HG02852 (cell line): ENCODE measurements around the gene MUC16.
"Not testable (repeated sequence)": the region's sequence is repeated elsewhere in the genome, so short reads cannot be mapped to it uniquely, and the experiment has no call there.

Experiments
- ATAC-seq: cut with Tn5 transposase; IDR thresholded peaks from one replicate; pipeline ENCODE4 v1.9.1; 2021; ENCODE audit warnings: mild to moderate bottlenecking, moderate library complexity; ENCODE audit not compliant: unreplicated experiment

Gene MUC16

DNA sequence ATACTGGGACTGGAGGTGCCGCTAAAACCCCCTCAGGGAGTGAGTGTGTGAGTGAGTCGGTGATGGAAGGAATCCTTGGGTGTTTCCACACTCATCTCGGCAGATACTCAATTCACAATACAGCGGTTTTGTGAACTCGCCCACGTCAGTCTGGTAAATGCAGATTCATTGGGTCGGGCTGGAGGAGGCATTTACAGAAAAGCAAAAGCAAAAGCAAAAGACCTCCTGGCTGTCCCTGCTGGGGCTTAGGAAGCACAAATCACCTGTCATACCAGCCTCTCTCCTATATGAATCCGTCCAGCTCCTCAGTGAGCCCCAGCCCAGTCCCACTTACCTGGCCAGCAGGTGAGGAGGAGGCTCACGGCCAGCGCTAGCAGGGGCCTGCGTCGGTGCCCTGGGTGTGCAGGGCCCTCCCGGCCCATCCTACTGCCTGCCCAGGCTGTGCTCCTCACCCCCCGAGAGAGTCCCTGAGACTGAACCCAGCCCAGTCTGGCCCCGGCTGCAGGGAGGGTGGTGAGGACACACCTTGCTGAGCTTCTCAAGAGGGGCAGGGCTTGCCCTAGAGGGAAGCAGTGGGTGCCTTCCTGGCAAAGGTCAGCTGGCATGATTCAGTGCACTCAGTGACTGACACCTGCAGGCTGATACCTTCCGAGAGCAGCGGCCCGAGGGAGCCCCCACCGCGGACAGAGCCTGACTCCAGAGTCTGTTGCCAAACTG is at the start of gene MUC16:
TSS of gene MUC16 (minus strand) at position 475 of the 717 bp plus-strand sequence.
- ATAC-seq, result no peak

DNA sequence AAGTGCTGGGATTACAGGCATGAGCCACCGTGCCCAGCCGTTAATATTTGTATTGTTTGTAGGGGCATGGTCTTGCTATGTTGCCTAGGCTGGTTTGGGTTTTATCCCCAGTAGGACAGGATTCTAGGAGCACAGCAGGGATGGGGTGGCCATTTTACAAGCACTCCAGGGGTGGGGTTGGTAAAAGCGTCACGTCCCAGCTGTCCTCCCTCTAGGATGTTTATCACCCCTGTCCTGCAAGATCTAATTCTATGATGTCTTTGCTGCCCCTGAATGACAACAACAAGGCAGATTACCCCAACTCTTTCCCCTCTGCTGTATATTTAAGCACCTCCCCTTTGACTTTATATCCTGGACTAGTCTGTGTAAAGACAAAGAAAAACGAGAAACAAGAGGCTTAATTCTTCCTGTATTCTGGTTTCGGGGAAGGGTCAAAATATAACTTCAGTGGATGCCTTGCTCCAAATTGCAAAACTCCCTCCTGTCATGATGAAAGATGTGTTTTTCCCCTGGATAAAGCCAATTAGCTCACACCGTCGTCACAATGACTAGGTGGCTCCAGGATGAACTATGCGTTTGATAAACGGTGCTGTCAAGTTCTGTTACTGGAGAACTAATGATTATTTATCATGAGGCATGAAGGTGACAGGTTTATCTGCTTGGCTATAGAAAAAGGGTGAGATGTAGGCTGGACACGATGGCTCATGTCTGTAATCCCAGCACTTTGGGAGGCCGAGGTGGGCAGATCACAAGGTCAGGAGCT is 48.9 kb upstream of the MUC16 start:
- no peak for ATAC-seq

DNA sequence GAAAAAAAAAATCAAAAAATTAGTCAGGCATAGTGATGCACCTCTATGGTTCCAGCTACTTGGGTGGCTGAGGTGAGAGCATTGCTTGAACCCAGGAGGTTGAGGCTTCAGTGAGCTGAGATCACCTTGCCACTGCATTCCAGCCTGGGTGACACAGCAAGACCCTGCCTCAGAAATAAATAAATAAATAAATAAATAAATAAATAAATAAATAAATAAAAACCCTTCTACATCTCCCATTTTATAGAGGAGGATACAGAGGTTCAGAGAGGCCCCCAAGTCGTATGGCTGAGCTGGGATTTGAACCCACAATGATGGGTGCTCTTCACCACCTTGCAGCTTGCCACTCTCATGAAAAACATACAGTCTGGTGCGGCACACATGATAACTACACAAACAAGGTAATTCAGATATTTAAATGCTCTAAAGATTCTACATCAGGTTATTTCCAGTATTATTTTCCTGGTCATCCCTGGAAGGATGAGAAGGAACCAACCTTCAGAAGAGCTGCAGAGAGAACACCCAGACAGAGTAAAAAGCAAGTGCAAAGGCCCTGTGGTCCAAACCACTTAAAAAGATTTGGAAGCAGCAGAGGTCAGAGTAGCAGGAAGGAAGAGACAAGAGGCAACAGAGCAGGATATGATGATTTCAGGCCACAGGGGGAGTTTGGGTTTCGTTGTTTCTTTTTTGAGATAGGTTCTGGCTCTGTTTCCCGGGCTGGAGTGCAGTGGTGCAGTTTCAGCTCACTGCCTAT is 47.5 kb upstream of the MUC16 start:
- ATAC-seq, result no peak

DNA sequence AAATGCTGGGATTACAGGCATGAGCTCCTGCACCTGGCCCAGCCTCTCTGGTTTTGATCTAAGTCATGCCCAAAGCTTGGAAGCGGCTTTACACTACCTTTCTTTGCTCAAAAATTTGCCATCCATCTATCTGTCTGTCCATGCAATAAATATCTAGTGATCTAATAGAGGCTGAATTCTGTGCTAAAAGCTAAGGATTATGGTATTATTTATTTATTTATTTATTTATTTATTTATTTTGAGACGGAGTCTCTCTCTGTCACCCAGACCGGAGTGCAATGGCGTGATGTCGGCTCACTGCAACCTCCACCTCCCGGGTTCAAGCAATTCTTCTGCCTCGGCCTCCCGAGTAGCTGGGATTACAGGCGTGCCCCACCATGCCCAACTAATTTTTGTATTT is 45.9 kb upstream of the MUC16 start:
- not testable (repeated sequence) for ATAC-seq

DNA sequence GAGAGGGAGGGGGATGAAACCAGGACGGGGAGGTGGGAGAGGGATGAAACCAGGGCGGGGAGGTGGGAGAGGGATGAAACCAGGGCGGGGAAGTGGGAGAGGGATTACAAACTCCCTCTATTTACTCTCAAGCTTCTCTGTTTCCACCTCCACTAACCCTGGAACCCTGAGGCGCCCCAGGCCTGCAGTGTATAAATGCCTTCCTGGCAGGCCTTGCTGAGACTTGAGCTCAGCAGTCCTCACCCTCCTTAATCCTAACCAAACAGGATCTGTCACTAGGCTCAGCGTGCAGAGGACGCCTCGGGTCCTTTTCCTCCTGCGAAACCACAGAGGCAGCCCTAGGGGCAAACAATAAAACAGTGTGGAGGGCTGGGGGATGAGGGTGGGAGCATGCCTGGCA is 44.6 kb upstream of the MUC16 start:
- no peak for ATAC-seq

DNA sequence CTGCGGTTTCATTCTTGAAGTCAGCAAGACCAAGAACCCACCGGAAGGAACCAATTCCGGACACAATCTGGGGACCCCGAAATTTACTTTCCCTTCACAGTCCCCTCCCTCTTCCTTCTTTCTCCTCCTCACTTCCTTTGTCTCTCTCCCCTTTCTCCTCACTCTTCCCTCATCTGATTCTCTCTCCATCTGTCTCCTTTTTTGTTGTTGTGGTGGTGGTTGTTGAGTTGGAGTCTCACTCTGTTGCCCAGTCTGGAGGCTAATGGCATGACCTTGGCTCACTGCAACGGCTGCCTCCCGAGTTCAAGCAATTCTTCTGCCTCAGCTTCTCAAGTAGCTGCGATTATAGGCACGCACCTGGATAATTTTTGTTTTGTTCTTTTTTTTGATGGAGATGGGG is 44.0 kb upstream of the MUC16 start:
- no peak for ATAC-seq

DNA sequence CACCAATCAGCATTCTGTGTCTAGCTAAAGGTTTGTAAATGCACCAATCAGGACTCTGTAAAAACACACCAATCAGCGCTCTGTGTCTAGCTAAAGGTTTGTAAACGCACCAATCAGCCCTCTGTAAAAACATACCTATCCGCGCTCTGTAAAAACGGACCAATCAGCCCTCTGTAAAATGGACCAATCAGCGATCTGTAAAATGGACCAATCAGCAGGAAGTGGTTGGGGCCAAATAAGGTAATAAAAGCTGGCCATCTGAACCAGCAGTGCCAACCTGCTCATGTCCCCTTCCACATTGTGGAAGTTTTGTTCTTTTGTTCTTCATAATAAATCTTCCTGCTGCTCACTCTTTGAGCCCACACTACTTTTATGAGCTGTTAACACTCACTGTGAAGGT is 43.5 kb upstream of the MUC16 start:
- ATAC-seq, result not testable (repeated sequence)

DNA sequence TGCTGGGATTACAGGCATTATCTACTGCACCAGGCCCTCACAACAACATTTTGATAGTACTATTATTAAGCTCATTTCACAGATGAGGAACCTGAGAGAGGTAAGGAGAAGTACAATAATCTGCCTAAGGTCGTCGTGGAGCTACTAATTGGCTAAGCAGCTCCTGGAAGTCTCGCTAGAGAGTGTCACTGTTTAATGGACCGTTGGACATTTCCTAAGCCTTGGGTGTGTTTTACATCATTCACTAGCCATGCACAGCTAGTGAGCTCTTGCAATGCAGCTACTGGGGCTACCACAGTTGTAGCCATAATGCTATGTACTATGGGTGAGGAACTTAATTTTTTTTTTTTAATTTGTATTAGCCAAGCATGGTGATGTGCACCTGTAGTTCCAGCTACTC is 42.7 kb upstream of the MUC16 start:
- no peak for ATAC-seq

DNA sequence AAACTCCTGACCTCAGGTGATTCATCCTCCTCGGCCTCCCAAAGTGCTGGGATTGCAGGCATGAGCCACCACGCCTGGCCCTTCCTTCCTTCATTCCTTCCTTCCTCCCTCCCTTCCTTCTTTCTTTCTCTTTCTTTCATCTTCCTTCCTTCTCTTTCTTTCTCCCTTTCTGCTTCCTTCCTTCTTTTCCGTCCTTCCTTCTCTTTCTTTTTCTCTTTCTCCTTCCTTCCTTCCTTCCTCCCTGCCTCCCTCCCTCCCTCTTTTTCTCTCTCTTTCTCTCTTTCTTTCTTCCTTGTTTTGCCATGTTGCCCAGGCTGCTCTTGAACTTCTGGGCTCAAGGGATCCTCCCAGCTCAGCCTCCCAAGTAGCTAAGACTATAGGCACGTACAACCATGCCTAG is 36.5 kb upstream of the MUC16 start:
- ATAC-seq, result no peak

DNA sequence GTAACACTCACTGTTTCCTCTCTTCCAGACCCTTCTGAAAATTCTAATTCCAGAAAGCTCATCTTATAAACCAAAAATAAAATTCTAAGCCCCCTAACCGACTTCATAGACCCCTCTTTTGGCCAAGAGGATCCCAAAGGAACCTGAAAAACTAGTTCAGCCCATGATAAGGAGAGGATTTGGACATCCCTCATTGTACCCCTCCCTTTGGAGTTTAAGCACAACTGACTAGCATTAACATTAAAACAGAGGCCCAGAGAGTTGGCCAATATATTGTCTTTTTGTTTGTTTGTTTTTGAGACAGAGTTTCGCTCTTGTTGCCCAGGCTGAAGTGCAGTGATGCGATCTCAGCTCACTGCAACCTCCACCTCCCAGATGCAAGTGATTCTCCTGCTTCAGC is 34.2 kb upstream of the MUC16 start:
- ATAC-seq, result no peak

DNA sequence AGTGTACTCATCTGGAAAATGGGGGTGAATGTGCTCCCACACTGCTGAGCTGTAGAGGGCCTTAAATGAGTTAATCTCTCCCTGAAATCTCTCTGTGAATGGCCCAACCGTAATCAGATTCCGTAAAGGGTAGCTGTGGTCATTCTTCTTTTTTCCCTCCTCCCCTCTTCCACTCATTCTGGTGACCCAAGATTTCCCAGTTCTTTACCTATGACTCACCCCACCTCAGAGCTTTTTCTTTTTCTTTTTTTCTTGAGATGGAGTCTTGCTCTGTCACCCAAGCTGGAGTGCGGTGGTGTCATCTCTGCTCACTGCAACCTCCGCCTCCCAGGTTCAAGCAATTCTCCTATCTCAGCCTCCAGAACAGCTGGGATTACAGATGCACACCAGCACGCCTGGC is 33.3 kb upstream of the MUC16 start:
- no peak for ATAC-seq

DNA sequence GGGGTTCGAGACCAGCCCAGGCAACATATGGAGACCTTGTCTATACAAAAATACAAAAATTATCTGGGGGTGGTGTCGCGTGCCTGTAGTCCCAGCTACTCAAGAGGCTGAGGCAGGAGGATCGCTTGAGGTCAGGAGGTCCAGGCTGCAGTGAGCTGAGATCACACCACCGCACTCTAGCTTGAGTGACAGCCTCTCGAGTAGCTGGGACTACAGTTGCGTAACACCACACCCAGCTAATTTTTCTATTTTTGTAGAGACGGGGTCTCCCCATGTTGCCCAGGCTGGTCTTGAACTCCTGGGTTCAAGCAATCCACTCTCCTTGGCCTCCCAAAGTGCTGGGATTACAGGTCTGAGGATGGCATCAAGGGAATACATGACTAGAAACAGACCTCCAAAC is 30.8 kb upstream of the MUC16 start:
- ATAC-seq, result no peak

DNA sequence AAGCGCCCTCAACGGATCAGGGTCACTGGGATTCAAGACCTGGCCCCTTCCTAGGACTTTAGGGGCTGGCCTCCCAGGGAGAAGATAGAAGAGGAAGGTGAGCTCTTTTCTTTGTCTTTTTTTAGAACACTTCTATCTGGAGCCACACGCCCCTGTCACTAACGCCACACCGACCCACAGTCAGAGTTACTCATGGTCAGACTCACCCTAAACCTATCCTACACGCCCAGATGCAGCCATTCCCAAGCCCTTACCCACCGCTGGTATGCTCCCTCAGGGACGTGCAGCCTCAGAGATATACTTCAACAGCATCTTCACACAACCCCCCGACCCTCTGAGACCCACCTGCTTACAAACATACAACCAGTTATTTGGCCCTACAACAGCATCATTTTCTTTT is 29.9 kb upstream of the MUC16 start:
- ATAC-seq, result no peak

DNA sequence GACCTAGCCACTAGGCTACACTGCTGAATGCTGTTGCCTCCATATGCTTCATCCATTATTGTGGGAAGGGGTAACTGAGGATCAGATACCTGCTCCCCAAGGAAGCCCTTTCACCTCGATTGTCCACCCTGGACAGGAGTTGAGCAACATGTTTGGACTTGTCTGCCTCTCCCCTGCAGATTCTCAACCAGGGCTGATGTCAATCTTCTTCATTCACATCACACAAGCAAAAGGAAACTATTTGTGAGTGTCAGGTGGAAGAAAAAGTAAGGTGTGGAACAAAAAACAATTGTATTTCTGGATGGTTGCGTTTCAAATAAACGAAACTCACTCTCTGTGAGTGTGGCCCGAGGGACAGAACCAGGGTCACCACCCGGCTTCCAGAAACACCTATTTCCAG is 29.5 kb upstream of the MUC16 start:
- no peak for ATAC-seq

DNA sequence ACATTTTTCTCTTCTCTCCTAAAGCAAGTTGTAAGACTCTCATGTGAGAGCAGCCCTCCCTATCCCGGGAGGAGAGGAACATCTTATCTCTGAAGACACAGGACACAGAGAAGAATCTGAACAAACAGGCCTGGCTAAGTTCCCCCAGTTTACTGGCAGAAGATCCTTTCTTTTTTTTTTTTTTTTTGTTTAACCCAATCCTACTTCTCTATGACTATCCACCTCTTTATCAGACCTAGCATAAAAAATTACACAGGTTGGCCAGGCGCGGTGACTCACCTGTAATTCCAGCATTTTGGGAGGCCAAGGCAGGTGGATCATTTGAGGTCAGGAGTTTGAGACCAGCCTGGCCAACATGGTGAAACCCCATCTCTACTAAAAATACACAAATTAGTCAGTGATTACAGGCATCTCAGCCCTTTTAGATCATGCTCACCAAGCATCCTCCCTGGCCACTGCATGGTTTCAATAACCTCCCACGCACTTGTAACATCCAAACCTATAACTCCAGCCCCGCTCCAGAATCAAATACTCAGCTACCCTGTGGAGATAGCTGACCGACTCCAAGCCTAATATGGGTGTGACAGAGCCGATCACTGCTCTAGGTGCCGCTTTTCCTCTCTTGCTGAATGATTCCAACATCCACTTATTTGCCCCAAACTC is 27.3 kb upstream of the MUC16 start:
- ATAC-seq, result no peak

DNA sequence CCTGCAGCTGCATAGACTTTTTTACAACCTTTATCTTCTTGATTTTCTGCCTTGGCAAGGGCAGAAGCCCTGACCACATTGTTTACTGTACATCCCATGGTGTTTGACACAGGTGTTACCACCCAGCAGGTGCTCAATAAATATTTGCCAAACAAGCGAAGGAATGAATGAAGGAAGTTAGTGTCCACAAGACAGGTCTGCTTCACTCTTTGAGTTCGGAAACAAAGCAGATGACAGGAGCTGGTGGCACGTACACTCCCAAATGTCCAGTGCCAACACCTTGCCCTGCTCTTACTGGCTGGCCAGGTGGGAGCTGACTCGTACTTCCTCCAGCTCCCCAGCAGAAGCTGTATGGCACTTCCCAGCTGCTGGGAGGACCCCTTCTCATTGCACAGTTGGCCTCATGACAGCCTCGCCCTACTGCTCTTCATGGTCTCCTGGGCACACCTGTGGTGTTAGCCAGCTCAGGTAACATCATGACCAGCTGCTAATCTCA is 22.0 kb upstream of the MUC16 start:
- no peak for ATAC-seq

DNA sequence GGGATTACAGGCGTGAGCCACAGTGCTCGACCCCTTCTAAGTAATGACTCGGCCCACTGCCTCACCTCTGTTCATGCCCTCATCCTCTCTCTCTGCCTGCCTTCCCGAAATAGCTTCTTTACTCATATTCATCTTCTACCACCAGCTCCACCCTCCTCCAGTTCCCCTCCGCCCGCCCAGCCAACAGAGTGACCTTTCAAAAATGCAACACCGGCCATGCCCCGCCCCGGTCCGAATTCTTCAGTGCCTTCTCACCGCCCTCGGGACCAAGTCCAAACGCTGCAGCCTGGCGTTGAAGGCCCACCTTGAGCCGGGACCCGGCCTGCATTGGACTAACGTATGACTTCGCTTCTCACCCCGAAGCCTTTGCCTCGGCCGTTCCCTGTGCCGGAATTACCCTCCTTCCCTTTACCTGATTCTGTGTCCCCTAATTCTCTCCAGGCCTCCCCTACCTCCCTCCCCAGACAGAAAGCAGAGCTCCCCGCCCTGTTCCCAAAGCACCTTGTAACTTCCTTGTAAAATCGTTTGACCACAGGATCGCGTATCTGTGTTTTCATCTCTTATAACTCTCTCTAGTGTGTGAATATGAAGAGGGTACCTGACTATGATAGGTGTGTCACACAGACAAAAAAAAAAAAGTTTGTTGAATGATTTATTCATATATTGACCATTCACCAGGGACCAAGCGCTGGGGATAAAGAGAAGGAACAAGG is 8.1 kb upstream of the MUC16 start:
- no peak for ATAC-seq

DNA sequence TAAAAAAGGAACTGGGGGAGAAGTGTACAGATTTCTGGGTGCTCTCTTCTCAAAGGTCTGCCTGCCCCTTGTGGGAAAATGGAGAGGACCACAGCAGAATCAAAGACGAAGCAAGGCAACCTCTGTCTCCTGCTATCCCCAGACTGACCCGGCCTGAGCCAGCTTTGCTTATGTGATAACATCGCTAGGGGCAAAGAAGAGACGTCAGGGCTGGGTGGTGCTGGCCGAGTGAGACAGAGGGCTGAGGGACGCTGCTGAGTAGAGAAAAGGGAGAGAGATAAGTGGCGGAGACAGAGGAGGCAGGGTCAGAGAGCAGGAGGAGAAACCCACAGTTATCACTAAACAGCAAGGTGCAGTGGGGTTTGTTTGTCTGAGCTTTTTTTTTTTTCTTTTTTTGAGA is 4.6 kb upstream of the MUC16 start:
- ATAC-seq, result no peak

DNA sequence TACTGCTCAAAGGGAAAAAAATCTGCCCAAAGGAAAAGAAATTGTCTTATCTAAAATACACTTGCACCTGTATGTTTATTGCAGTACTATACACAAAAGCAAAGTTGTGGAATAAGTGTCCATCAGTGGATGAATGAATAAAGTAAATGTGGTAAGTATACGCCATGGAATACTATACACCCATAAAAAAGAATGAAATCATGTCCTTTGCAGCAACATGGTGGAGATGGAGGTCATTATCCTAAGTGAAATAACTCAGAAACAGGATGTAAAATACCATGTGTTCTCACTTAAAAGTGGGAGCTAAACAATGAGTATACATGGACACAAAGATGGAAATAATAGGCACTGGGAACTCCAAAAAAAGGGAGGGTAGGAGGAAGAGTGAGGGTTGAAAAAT is 3.8 kb upstream of the MUC16 start:
- no peak for ATAC-seq

DNA sequence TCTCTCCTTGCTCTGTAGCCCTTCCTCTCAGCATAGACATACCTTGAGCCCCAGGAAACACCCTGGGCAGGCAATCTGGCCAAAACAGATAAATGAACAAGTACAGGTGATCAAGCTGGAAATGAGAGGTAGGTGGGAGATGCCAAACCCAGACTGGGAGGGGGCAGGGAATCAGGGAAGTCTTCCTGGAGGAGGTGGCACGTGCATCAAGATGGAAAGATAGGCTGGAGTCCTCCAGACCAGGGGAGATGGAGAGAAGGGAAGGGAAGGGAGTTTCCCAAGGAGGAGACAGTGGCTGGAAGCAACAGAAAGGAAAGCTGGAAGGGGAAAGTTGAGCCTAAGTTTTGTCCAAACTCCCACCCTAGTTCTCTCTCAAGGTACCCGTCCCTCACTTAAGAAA is 1.7 kb upstream of the MUC16 start:
- ATAC-seq, result no peak

DNA sequence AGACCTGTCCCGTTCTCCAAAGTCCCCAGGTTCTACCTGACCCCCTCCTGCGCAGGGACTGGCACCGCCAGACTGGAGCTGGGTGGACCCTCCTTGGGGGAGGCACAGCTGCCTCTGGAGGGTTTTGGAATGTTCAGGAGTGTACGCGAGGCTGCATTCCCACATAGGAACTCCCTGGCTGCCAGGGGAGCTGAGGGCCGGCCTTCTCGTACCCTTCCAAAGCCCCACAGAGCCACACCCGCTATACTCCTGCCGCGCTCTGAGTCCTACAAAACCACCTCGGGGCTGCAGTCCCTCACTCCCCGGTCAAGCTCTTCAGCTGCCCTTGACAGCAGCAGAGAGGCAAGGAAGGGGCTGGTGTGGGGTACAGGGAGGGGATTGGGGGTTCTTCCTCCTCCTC is 484 bp upstream of the MUC16 start:
- no peak for ATAC-seq
